ENCODE data around the gene GPR32.
"Not testable (repeated sequence)": the region's sequence is repeated elsewhere in the genome, so short reads cannot be mapped to it uniquely, and the experiment has no call there.

The GPR32 gene

GRCh38 chr19:50750010-50750409 is 20.3 kb upstream of the GPR32 start:
- DNase-seq, result no peak

GRCh38 chr19:50753879-50754278 is 16.4 kb upstream of the GPR32 start:
- no peak for DNase-seq

- DNase-seq, result not testable (repeated sequence)
Measured at GRCh38 chr19:50756244-50756643, 14.0 kb upstream of the GPR32 start.

- DNase-seq, result not testable (repeated sequence)
Measured at GRCh38 chr19:50757624-50758023, 12.6 kb upstream of the GPR32 start.

GRCh38 chr19:50759076-50759475 is 11.2 kb upstream of the GPR32 start:
- not testable (repeated sequence) for DNase-seq

- DNase-seq, result no peak
Measured at GRCh38 chr19:50759886-50760285, 10.4 kb upstream of the GPR32 start.

- not testable (repeated sequence) for DNase-seq
Measured at GRCh38 chr19:50761501-50761900, 8.8 kb upstream of the GPR32 start.

- DNase-seq, result not testable (repeated sequence)
Measured at GRCh38 chr19:50763521-50763920, 6.7 kb upstream of the GPR32 start.

- no peak for DNase-seq
Measured at GRCh38 chr19:50764409-50764808, 5.9 kb upstream of the GPR32 start.

- not testable (repeated sequence) for DNase-seq
Measured at GRCh38 chr19:50766746-50767145, 3.5 kb upstream of the GPR32 start.

GRCh38 chr19:50767263-50767662 is 3.0 kb upstream of the GPR32 start:
- DNase-seq, result not testable (repeated sequence)

GRCh38 chr19:50768277-50768676 is 2.0 kb upstream of the GPR32 start:
- DNase-seq, result no peak

- no peak for DNase-seq
Measured at GRCh38 chr19:50770888-50771287, 624 bp downstream of the GPR32 start.

GRCh38 chr19:50772476-50772875 is 2.2 kb downstream of the GPR32 start:
- DNase-seq, result no peak

- not testable (repeated sequence) for DNase-seq
Measured at GRCh38 chr19:50772912-50773311, 2.6 kb downstream of the GPR32 start.

- not testable (repeated sequence) for DNase-seq
Measured at GRCh38 chr19:50773454-50773853, 3.2 kb downstream of the GPR32 start.

GRCh38 chr19:50776131-50776530 is 5.9 kb downstream of the GPR32 start:
- no peak for DNase-seq

- DNase-seq, result no peak
Measured at GRCh38 chr19:50777261-50777660, 7.0 kb downstream of the GPR32 start.

GRCh38 chr19:50777830-50778303 is 7.6 kb downstream of the GPR32 start:
- no peak for DNase-seq

- DNase-seq, result no peak
Measured at GRCh38 chr19:50778906-50779430, 8.7 kb downstream of the GPR32 start.

- no peak for DNase-seq
Measured at GRCh38 chr19:50779504-50780457, 9.5 kb downstream of the GPR32 start.

- no peak for DNase-seq
Measured at GRCh38 chr19:50780753-50781435, 10.6 kb downstream of the GPR32 start.

- not testable (repeated sequence) for DNase-seq
Measured at GRCh38 chr19:50783848-50784152, 13.5 kb downstream of the GPR32 start.

- no peak for DNase-seq
Measured at GRCh38 chr19:50784710-50785109, 14.4 kb downstream of the GPR32 start.
